Psoas muscle (tissue), 8 donors: ENCODE measurements around the gene TRIM41. TPM values are rescaled to one million over a fixed set of nuclear protein-coding genes. Genes with fewer than 3 reads are reported as not detected.
A peak's percentile ranks its signal among the peaks of the same experiment; 100 is the strongest.

ENCODE experiments used
- ATAC-seq, 4 donors: fragments of 200-7000 bp; cut with Tn5 transposase; one replicate each; pipeline ENCODE4 v1.9.1; 2020; ENCODE audit warnings: moderate library complexity in 3 of 4, mild to moderate bottlenecking in 2 of 4
- DNase-seq, 2 donors: peaks; one replicate each; pipeline ENCODE4 v3.0.0-alpha.2; 2020
- H3K27ac ChIP-seq: fragments of 200-600 bp; one replicate; pipeline ENCODE4 v1.8.0; 2022
- H3K27me3 ChIP-seq, 3 donors: fragments of 200-600 bp in 1 of 3; one replicate each; pipeline versions ENCODE4 v1.6.1 to v1.8.0; 2013 to 2022; ENCODE audit warnings: low read length in 2 of 3, mild to moderate bottlenecking in 2 of 3, moderate library complexity in 1 of 3; ENCODE audit not compliant: insufficient read depth in 3 of 3
- H3K36me3 ChIP-seq, 2 donors: fragments of 200-600 bp in 1 of 2; one replicate each; pipeline versions ENCODE4 v1.6.1 to v1.8.0; 2013 to 2022; ENCODE audit warnings: low read depth in 1 of 2, mild to moderate bottlenecking in 1 of 2, moderate library complexity in 1 of 2; ENCODE audit not compliant: insufficient read depth in 1 of 2
- H3K4me1 ChIP-seq: fragments of 200-600 bp; one replicate; pipeline ENCODE4 v1.8.0; 2022
- H3K4me3 ChIP-seq: fragments of 200-600 bp; one replicate; pipeline ENCODE4 v1.8.0; 2022; ENCODE audit warnings: mild to moderate bottlenecking
- H3K9me3 ChIP-seq: fragments of 200-600 bp; one replicate; pipeline ENCODE4 v1.8.0; 2022
- WGBS, 3 donors: extraction: QIAGEN DNeasy Blood & Tissue Kit; methylation state at CpG; one replicate each; pipeline versions ENCODE4 v1.1.6 to v1.1.7; 2013; 5-methylcytosine and 5-hydroxymethylcytosine counted together
- intact Hi-C, 2 donors: fragments of 100-400 bp; cut with DNase I; formaldehyde crosslinking; loops; one replicate each; pipeline versions ENCODE4 v1.11.0 to v1.14.2; 2022
- polyA plus RNA-seq, 3 donors: library from polyadenylated mRNA; stranded (reverse); fragments of 200-250 nt; gene quantifications; one replicate each; pipeline ENCODE4 v1.2.3, GENCODE V29; 2013
- total RNA-seq, 4 donors: library from RNA; stranded (reverse); fragmentation: NEBNext Ultra II Directional in 2 of 4; extraction: Animal tissue kit (Norgen Biotek cat#: 25700) in 2 of 4; gene quantifications; one replicate each; pipeline versions ENCODE4 v1.2.1 to v1.2.4, GENCODE V29; 2021 to 2023
- TF ChIP-seq, protein P1 (sequence below): fragments of 200-600 bp; IDR thresholded peaks from one replicate; pipeline ENCODE4 v1.8.0; 2022; ENCODE audit warnings: antibody characterized with exemption
- donor health status: healthy with polysubstance abuse.
- donor health status: DM: no; HTN: no; CAD: no; lungs with moderate emphysema.
- donor health status: Bipolar disorder and iron deficiency.
- donor health status: healthy.
- donor health status: DM: yes; HTN: yes; CAD: no.
- donor health status: DM: no; HTN: no; CAD: no.
- donor health status: DM: no; HTN: no; CAD: no.
- donor health status: DM: yes; HTN: yes; CAD: no.

Gene TRIM41
- total and polyA plus RNA-seq, 7 donors: 12.5 to 44.0 (median 30.3) TPM

DNA sequence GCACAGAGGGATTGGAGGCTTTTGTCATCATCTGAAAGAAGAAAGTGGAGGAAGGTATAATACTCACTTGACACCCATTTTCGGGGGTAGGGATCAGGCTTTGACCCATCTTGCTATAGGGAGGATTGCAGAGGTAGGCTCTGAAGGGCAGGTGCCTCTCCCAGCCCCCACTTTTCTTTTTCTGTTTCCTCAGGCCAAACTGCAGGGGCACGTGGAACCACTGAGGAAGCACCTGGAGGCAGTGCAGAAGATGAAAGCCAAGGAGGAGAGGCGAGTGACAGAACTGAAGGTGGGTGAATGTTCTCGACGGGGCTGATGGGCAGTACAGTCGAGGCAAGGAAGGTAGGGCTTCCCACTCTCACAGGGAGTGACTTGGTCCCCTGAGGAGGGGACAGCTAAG lies 7.5 kb downstream of the TRIM41 start:
- TF ChIP-seq, protein P1, sequence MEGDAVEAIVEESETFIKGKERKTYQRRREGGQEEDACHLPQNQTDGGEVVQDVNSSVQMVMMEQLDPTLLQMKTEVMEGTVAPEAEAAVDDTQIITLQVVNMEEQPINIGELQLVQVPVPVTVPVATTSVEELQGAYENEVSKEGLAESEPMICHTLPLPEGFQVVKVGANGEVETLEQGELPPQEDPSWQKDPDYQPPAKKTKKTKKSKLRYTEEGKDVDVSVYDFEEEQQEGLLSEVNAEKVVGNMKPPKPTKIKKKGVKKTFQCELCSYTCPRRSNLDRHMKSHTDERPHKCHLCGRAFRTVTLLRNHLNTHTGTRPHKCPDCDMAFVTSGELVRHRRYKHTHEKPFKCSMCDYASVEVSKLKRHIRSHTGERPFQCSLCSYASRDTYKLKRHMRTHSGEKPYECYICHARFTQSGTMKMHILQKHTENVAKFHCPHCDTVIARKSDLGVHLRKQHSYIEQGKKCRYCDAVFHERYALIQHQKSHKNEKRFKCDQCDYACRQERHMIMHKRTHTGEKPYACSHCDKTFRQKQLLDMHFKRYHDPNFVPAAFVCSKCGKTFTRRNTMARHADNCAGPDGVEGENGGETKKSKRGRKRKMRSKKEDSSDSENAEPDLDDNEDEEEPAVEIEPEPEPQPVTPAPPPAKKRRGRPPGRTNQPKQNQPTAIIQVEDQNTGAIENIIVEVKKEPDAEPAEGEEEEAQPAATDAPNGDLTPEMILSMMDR: no peak
- no peaks in the 10 kb centered on the region for H3K4me1 ChIP-seq
- H3K27me3 ChIP-seq: no peaks in the 10 kb centered on the region
- ATAC-seq (no peak), DNase-seq (no peak)
- intact Hi-C loops: no loop called here
- no peaks in the 10 kb centered on the region for H3K9me3 ChIP-seq
- 83 to 88% (median 86%) methylated on average over 6 of the region's 6 CpGs for WGBS, 3 donors
- no peak overlapping the region for H3K4me3 ChIP-seq
- H3K36me3 ChIP-seq: peaks cover 3 to 80% of the 10 kb centered on the region in 2 donors
- H3K27ac ChIP-seq: no peak overlapping the region

DNA sequence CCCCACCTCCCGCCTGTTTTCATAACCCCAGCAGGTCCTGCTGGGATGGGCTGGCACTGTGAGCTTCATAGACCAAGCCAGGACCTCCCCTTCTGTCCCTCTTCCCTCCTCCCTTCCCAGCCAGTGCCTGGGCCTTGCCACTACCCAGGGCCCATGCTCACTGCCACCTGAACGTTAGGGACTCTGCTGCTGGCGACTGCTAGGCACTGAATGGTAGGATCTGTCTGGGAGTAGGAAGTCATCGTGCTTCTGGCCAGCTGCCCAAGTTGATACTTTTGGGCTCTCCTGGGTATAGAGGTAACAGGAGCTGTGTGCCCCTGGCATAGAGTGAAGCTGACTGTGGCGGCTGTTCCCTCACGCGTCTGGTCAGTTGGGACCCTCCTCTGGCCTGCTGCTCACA lies 8.4 kb downstream of the TRIM41 start:
- ATAC-seq (no peak), DNase-seq (no peak)
- Histone ChIP-seq H3K4me1 (no peaks in the 10 kb centered on the region), H3K4me3 (no peak overlapping the region), H3K36me3 (peaks cover 4 to 88% of the 10 kb centered on the region in 2 donors), H3K27me3 (no peaks in the 10 kb centered on the region), H3K27ac (no peak overlapping the region), H3K9me3 (no peaks in the 10 kb centered on the region)
- WGBS, 3 donors: 78 to 85% (median 84%) methylated on average over 7 of the region's 7 CpGs
- TF ChIP-seq, protein P1: no peak
- intact Hi-C loops: no loop called here

DNA sequence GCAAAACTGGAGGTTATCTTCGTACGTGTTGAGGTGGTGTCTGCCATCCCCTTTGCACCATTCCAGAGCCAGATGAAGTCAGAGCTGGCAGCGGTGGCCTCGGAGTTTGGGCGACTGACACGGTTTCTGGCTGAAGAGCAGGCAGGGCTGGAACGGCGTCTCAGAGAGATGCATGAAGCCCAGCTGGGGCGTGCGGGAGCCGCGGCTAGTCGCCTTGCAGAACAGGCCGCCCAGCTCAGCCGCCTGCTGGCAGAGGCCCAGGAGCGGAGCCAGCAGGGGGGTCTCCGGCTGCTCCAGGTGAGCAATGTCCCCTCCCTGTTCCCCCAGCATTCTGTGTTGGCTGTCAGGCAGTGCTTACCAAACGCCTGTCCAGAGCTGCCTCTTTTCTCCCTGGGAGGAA lies 9.5 kb downstream of the TRIM41 start:
- TF ChIP-seq, protein P1: no peak
- peaks cover 9 to 88% of the 10 kb centered on the region in 2 donors for H3K36me3 ChIP-seq
- no peak overlapping the region for H3K27ac ChIP-seq
- 54 to 70% (median 56%) methylated on average over 18 of the region's 18 CpGs for WGBS, 3 donors
- no peak overlapping the region for H3K4me3 ChIP-seq
- no peak for DNase-seq
- H3K27me3 ChIP-seq: no peaks in the 10 kb centered on the region
- H3K9me3 ChIP-seq: no peaks in the 10 kb centered on the region
- intact Hi-C loops: no loop called here
- peak in 3 of 4 donors; percentile 10 to 21 (median 14) for ATAC-seq
- no peaks in the 10 kb centered on the region for H3K4me1 ChIP-seq

DNA sequence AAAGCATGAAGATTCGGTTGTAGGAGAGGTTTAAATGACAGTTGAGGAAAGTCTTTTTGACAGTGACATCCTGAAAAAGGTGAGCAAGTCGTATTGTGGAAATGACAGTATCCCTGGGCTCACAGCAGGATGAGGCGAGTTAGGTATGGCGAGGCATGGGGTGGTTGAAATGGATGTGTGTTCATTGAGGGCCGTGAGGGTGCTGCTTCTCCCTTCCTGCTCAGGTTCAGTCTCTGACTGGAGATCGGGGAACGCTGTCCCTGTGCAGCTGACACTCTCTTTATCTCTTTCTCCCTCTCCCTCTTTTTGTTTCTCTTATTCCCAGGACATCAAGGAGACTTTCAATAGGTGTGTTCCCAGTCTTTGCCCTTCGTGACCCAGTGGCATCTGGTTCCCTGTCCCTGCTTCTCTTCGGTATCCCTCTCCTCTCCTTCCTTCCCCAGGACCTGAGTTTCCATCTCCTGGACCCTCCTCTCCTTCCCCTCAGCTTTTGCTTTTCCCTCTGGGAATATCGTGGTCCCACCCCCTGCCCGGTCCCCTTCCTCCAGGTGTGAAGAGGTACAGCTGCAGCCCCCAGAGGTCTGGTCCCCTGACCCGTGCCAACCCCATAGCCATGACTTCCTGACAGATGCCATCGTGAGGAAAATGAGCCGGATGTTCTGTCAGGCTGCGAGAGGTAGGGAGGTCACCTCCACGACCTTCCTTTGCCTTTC lies 10.2 kb downstream of the TRIM41 start:
- no peaks in the 10 kb centered on the region for H3K4me1 ChIP-seq
- intact Hi-C loops: no loop called here
- TF ChIP-seq, protein P1: no peak
- H3K4me3 ChIP-seq: no peak overlapping the region
- no peak overlapping the region for H3K27ac ChIP-seq
- no peaks in the 10 kb centered on the region for H3K9me3 ChIP-seq
- WGBS, 3 donors: 74 to 79% (median 76%) methylated on average over 16 of the region's 16 CpGs
- no peaks in the 10 kb centered on the region for H3K27me3 ChIP-seq
- ATAC-seq (peak in 2 of 4 donors; percentile 3 to 16), DNase-seq (no peak)
- H3K36me3 ChIP-seq: peaks cover 9 to 90% of the 10 kb centered on the region in 2 donors
